Measurements from ENCODE around the gene USP35. TPM values are rescaled to one million over a fixed set of nuclear protein-coding genes. Genes with fewer than 3 reads are reported as not detected.

The USP35 gene, protein sequence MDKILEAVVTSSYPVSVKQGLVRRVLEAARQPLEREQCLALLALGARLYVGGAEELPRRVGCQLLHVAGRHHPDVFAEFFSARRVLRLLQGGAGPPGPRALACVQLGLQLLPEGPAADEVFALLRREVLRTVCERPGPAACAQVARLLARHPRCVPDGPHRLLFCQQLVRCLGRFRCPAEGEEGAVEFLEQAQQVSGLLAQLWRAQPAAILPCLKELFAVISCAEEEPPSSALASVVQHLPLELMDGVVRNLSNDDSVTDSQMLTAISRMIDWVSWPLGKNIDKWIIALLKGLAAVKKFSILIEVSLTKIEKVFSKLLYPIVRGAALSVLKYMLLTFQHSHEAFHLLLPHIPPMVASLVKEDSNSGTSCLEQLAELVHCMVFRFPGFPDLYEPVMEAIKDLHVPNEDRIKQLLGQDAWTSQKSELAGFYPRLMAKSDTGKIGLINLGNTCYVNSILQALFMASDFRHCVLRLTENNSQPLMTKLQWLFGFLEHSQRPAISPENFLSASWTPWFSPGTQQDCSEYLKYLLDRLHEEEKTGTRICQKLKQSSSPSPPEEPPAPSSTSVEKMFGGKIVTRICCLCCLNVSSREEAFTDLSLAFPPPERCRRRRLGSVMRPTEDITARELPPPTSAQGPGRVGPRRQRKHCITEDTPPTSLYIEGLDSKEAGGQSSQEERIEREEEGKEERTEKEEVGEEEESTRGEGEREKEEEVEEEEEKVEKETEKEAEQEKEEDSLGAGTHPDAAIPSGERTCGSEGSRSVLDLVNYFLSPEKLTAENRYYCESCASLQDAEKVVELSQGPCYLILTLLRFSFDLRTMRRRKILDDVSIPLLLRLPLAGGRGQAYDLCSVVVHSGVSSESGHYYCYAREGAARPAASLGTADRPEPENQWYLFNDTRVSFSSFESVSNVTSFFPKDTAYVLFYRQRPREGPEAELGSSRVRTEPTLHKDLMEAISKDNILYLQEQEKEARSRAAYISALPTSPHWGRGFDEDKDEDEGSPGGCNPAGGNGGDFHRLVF
- 3.1 and 5.6 TPM in 2 replicates for total RNA-seq (2014; rRNA removed; shearing (Covaris generic); ENCODE audit: low replicate concordance)

DNA sequence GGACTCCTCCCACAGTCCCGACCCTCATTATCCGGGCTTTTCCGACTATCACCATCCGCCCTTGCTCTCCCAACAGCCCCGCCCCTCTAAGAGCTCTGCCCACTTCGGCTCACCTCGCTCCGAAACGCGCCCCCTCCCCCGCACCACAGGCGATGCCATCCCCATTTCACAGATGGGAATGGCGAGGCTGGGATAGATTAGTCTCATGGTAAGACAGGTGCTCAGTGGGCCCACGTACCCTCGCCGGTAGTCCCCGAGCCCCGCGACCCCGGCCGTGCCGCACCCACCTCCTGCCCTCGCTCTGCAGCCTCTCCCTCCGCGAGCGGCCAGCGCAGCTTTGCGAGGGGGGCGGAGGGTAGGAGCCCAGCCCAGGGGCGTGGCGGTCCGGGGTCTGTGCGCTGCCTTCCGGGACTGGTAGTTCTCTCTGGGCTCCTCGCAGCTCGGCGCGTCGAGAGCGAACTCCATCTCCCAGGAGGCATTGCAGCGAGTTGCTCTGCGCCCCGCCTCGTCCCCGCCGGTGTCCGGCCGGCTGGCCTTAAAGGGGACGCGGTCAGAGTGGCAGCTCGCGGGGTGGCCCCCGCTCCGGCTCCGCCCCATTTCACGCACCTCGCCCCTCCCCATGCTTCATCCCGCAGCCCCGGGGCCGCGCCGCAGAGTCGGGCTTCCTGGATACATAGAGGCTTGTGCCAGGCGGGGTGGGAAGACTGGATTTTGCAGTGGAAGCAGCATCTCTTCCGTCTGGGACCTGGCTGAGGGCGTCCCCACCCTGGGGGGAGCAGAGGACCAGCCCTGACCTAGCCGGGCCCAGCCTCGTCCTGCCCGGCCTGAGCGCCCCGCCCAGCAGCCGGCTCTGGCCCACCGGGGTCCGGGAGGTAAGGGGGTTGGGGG lies at the start of gene USP35, which contains the start of gene KCTD21:
USP35 (plus strand) TSS at position 634 of the 888 bp plus-strand sequence. CDS start 7,327 bp downstream, outside the sequence.
KCTD21 (minus strand) TSS at position 341 of the 888 bp plus-strand sequence. CDS start 14,072 bp downstream, outside the sequence.
- in situ Hi-C loops (cut with HindIII; ENCODE audit: low pct_unique_long_range_greater_than_20kb, low sequenced_read_pairs) = no loop called here
- DNase-seq (ENCODE audit: low read depth) = peak; percentile 93

DNA sequence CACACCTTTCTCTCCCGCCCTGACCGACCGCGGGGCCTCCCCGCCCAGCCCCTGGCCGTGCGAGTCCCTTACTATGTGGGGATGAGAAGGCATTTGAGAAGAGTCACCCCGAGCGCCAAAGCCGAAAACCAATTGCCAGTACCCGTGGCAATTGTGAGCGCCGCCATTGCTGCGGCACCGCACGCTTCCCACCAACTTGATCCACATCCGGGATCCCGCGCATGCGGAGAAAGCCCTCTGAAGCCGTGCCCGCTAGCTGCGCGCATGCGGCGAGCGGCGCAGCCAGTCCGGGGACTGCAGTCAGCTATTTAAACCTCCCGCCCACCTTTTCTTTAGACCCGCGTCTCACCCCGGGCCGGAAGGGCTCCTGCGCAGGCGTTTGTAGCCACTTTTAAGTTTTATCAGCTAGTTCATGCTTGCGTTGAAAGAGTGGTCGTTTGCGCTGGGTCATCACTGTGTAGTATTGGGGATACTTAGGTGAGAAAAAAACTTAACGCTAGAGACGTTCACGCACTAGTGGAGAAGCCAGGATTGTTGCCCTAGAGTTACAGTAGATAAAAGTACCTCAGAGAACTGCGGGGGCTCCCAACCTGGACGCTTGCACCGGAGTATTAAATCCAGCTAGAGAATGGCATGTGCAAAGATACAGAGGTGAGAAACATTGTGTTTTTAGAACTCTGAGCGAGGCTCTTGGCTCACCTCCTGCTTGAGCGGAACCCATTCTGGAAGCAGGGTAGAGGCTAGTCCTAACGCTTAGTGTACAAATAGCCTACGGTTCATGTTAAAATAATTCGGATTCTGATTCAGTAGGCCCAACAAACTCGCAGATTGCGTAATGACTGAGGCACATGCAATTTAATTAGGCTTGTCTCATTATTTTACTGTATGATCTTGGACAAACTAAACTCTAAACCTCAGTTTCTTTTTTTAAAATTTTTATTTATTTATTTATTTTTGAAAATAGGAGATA lies 49.0 kb upstream of the USP35 start, which contains the start of gene ALG8:
ALG8 (minus strand) TSS at position 205 of the 970 bp plus-strand sequence; CDS start at position 167, 38 bp downstream.
- peak; percentile 82 for DNase-seq (ENCODE audit: low read depth)
- in situ Hi-C loops (cut with HindIII; ENCODE audit: low pct_unique_long_range_greater_than_20kb, low sequenced_read_pairs) = no loop called here

DNA sequence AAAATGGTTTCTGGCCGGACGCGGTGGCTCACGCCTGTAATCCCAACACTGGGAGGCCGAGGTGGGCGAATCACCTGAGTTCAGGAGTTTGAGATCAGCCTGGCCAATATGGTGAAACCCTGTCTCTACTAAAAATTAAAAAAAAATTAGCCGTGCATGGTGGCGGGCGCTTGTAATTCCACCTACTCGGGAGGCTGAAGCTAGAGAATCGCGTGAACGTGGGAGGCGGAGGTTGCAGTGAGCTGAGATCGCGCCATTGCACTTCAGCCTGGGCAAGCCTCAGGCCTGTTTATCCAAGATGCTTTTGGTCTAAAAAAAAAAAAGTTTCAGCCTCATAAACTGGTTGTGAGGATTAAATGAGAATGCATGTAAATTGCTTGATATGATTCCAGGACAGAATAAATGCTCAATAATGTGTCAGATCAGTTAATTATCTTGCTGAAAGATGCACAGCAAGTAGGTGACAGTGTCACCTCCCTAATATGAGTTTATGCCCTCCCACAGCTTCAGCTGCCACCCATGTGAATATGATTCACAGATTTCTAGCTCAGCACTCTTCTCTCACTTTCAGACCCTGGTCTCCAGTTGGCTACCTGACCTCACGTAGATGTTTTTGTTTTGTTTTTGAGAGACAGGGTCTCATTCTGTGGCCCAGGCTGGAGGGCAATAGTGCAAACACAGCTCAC lies 48.2 kb upstream of the USP35 start:
- in situ Hi-C loops (cut with HindIII; ENCODE audit: low pct_unique_long_range_greater_than_20kb, low sequenced_read_pairs) = no loop called here
- no peak for DNase-seq (ENCODE audit: low read depth)

DNA sequence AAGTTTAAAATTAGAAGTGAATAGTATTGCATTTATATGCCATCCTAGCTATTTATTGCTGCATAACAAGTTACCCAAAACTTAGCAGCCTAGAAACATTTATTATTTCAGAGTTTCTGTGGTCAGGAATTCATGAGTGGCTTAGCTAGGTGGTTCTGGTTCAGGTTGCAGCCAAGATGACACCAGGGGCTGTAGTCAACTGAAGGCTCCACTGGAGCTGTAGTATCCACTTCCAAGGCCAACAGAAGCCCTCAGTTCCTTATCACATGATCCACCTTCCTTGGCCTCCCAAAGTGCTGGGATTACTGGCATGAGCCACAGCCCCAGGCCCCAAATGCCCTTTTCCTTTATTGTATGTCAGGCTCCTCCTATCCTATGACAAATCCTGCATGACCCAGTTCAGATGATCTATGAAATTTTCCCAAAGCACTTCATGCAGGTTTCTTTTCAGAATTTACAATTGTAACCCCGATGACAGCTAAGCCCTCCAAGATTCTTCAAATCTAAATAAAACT lies 43.2 kb upstream of the USP35 start:
- no peak for DNase-seq (ENCODE audit: low read depth)
- in situ Hi-C loops (cut with HindIII; ENCODE audit: low pct_unique_long_range_greater_than_20kb, low sequenced_read_pairs) = no loop called here

DNA sequence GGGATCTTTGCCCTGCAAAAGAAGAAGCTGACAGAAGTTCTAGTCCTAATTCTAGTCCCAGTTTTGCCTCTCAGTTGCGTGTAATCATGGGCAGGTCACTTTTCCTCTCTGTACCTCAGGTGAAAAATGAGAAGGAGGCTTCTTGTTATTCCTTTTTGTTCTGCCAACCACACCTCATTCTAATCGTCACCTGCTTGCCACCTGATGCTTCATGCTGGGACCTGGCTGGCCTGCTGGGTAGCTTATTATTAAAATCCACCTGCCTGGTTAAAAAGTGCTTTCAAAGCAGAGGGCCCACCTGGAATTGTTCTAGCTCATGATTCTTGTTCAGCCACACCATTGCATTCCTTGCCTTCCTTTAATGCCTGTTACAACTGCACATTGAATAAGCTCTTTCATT lies 40.9 kb upstream of the USP35 start:
- in situ Hi-C loops (cut with HindIII; ENCODE audit: low pct_unique_long_range_greater_than_20kb, low sequenced_read_pairs) = no loop called here
- no peak for DNase-seq (ENCODE audit: low read depth)

DNA sequence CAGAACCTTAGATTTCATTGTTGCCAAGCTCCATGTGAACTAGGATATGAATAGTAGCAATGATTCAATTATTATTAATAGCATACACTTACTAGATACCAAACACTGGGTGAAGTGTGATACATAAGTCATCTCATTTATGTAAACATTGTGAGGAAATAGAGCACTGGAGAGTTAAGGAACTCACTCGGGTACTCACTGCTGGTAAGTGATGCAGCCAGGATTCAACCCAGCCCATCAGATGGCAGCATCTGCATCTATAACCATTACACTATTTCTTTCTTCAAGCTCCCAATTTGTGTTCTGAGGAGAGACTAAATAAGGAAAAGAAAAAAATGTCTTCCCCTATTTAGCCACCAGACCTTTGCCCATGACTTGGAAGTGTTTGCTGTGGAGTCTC lies 39.1 kb upstream of the USP35 start:
- in situ Hi-C loops (cut with HindIII; ENCODE audit: low pct_unique_long_range_greater_than_20kb, low sequenced_read_pairs) = no loop called here
- DNase-seq (ENCODE audit: low read depth) = no peak

DNA sequence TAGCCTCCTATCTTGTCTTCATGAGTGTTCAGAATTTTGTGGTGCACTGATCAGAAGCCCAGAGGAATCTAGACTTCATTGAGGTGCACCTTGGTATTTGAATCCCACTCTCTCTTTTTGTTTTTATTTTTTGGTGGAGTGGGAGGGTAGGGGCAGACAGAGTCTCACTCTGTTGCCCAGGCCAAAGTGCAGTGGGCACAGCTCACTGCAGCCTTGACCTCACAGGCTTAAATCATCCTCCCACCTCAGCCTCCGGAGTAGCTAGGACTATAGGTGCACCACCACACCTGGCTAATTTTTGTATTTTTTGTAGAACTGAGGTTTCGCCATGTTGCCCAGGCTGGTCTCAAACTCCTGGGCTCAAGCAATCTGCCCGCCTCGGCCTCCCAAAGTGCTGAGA lies 38.4 kb upstream of the USP35 start:
- in situ Hi-C loops (cut with HindIII; ENCODE audit: low pct_unique_long_range_greater_than_20kb, low sequenced_read_pairs) = no loop called here
- no peak for DNase-seq (ENCODE audit: low read depth)

DNA sequence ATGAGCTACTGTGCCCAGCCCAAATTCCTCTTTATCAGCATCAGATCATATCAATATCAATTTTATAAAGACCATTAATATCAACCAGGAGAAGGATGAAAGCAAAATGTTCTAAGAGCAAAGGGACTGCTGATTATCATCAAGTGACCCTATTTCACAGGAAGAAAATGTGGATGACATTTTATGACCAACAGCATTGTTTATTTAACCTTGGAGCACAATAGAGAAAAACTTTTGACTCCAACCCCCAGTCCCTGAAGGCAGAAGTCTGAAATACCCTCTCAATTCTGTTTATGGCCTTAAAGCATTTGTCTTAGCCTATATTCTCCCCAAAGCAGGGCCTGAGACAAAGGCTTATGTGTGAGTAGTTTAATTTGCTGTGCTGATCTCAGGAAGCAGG lies 38.0 kb upstream of the USP35 start:
- in situ Hi-C loops (cut with HindIII; ENCODE audit: low pct_unique_long_range_greater_than_20kb, low sequenced_read_pairs) = no loop called here
- DNase-seq (ENCODE audit: low read depth) = no peak

DNA sequence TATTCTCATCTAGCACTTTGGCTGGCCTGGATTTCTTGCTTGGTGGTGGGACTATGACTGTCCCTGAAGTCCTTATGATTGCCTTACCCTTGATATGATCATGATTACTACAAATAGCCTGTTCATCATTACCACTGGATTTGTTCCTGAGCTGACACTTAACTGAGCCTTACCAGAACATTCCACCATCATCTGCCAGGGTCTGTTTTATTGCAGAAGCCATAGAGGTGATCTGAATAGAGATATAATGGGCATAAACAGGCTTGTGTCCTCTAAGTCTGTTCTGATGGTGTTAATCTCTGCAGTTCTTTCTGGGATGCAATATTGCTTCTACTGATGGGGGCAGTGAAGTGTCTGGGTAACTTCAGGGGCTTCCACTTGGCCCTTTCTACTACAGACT lies 36.9 kb upstream of the USP35 start:
- in situ Hi-C loops (cut with HindIII; ENCODE audit: low pct_unique_long_range_greater_than_20kb, low sequenced_read_pairs) = no loop called here
- no peak for DNase-seq (ENCODE audit: low read depth)

DNA sequence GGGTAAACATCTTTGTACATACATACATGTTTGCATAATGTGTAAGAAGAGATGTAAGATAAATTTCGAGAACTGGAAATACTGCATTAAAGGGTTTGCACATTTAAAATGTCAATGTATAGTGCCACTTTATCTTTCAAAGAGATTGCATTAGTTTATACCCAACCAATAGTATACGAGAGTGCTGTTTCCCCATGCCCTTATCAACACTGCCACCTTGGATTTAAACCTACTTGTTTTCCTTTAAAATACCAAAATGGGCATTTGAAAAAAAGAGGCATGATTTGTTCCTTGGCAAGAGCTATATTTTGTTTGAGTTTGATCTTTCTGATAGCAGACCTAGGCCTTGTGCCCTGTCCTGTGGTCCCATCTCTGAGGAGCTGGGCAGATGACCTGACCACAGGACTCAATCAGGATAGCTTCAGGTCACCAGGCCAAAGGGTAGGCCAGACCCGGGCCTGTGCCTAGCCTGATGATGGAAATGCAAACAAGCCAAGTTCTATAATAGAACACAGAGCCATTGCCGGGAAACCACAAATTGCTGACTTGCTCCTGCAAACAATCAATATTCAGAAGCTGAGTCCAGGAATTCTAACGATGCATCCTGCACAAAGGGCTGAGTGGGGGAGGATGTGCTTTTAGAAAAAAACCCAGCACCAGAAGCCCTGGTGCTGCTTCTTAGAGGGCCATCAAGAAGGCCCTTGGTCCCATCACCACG lies 32.4 kb upstream of the USP35 start:
- in situ Hi-C loops (cut with HindIII; ENCODE audit: low pct_unique_long_range_greater_than_20kb, low sequenced_read_pairs) = no loop called here
- DNase-seq (ENCODE audit: low read depth) = no peak

DNA sequence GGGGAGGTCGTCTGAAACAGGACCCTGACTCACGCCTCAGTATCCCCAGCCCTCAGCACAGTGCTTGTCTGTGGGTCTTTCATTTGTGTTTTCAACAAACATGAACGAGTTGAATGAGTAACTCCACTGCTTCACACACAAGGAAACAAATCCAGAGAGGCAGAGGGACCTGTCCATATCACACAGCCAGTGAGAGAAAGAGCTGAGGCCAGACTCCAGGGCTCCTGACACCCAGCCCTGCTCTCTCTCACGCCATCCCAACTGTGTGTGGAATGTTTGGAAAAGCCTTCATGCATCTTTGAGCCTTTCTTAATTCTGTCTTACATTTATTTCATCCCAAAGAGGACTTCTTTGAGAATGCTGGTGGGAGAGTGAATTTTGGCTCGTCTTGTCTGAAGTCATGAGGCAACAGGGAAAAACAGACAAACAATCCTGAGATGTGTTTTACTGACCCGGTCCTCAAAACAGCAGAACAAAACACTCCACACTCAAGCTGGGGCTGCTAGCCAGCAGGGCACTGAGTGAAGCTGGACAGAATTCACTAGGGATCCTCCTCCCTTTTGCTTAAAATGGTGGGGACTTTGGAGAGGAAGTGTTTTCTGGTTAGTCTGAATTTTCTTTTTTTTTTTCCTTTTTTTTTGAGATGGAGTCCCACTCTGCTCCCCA lies 29.6 kb upstream of the USP35 start:
- in situ Hi-C loops (cut with HindIII; ENCODE audit: low pct_unique_long_range_greater_than_20kb, low sequenced_read_pairs) = no loop called here
- no peak for DNase-seq (ENCODE audit: low read depth)

DNA sequence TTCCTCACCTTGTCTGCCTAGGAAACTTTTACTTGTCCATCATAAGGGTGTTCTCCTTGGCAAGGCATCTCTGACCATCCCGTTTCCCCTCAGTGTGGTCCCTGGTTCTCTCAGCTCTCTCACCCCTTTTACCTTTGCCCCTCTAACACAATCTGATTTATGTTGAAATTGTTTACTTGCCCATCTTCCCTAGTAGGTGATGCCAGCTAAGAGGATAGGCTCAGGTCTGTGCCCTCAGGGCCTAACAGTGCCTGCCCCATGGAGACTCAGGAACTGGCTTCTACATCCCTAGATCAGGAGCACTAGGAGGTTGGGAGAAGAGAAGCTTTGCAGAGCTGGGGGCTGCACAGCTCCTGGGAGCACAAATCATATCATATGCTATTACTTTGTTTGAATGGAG lies 28.2 kb upstream of the USP35 start:
- DNase-seq (ENCODE audit: low read depth) = no peak
- in situ Hi-C loops (cut with HindIII; ENCODE audit: low pct_unique_long_range_greater_than_20kb, low sequenced_read_pairs) = no loop called here

DNA sequence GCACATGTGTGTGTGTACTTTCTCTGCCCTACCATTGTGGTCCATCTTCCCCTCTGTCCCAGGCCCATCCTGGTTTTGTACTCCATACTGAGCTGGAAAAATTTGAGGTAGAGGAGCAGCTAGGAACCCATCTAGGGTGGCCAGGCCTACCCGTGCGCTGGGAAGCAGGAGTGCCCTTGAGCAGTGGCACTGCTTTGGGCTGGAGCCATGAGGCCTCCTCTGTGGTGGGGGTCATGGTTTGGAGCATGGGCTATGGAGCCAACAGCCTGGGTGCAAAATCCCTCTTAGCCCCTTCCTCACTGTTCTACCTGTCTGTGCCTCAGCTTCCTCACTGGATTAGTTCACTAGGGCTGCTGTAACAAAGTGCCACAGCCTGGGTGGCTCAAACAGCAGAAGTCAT lies 27.4 kb upstream of the USP35 start:
- in situ Hi-C loops (cut with HindIII; ENCODE audit: low pct_unique_long_range_greater_than_20kb, low sequenced_read_pairs) = no loop called here
- DNase-seq (ENCODE audit: low read depth) = no peak

DNA sequence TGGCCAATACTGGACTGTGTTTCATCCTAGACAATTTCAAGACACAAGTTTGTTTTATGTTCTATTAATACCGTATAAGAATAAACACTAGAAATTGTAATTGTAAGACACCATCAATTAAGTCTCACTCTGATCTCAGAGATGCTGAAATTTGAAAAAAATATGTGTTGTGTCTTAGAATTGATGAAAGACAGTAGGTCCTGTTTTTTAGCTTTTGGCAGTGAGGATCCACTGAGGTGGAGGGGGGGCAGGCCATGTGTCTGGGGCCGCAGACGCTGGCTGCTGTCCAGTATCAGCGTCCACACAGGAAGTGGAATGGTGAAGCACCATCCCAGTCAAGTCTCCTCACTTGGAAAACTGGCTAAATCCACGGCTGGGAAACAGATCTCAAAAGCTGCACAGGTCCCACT lies 26.8 kb upstream of the USP35 start:
- DNase-seq (ENCODE audit: low read depth) = no peak
- in situ Hi-C loops (cut with HindIII; ENCODE audit: low pct_unique_long_range_greater_than_20kb, low sequenced_read_pairs) = no loop called here

DNA sequence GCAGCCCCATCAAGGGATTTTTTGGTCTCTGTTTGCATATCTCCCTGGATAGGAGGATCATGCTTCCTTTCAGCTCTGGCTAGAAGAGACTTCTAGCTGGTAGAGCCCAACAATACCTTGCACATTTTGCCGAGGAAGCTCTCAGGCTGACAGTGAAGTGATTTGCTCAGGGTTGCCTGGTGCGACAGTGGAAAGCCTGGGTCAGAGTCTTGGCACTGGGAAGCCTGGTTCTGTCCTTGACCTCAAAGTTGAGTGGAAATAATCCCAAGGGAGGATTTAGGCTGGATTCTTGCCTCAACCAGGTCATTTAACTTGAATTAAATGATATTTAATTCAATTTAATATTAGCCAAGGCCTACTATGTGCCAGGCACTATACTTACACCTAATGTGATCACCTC lies 24.9 kb upstream of the USP35 start:
- in situ Hi-C loops (cut with HindIII; ENCODE audit: low pct_unique_long_range_greater_than_20kb, low sequenced_read_pairs) = no loop called here
- DNase-seq (ENCODE audit: low read depth) = no peak

All from Caki2 (cell line).